ENCODE measurements around the gene TMEM39A. TPM values are rescaled to one million over a fixed set of nuclear protein-coding genes. Genes with fewer than 3 reads are reported as not detected.
A peak's percentile ranks its signal among the peaks of the same experiment; 100 is the strongest.

TMEM39A gene
- polyA plus RNA-seq, 3 donors = 9.6 to 12.2 (median 11.6) TPM

DNA sequence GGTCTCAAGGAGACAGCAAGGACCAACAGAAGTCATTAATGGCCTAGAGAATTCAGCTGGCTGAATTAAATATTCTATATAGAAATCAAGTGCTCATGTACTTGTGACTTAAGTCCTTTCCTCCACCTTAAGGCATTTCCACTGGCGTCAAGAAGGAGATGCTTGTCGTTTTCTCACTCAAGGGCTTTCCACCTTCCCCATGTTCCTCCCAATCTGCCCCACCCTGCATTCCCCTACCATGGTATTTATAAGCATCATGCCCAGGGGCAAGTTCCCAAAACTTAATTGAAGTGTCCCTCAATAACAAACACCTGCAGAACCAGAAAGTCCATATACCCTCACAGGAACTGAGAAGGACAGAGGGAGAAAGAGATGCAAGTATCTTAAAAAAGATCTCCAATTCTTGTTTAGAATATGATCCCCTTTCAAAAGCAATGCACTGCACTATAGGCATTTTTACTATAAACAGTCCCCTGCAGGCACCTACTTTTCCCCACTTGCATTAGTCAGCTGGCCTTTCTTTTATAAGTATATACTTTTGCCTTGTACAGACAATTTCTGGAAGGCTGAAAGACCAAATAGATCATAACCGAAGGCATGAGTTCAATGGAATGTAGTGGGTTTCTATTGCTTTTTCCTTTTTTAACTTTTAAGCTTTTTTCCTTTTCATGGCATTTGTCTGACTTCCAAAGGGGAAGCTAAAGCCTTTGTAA is 29.6 kb downstream of the TMEM39A start:
- peak overlapping the region in 2 of 7 donors; percentile 0 to 66 for H3K27ac Mint-ChIP-seq
- TF ChIP-seq, protein P1, sequence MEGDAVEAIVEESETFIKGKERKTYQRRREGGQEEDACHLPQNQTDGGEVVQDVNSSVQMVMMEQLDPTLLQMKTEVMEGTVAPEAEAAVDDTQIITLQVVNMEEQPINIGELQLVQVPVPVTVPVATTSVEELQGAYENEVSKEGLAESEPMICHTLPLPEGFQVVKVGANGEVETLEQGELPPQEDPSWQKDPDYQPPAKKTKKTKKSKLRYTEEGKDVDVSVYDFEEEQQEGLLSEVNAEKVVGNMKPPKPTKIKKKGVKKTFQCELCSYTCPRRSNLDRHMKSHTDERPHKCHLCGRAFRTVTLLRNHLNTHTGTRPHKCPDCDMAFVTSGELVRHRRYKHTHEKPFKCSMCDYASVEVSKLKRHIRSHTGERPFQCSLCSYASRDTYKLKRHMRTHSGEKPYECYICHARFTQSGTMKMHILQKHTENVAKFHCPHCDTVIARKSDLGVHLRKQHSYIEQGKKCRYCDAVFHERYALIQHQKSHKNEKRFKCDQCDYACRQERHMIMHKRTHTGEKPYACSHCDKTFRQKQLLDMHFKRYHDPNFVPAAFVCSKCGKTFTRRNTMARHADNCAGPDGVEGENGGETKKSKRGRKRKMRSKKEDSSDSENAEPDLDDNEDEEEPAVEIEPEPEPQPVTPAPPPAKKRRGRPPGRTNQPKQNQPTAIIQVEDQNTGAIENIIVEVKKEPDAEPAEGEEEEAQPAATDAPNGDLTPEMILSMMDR (IDR thresholded peaks at IDR 0.05) = no peak
- H3K36me3 ChIP-seq (replicated peaks in 1 of 2; ENCODE audit: control insufficient read depth in 1 of 2, insufficient read depth in 2 of 2, low read length in 2 of 2) = peaks cover 93 to 99% of the 10 kb centered on the region in 2 donors
- no peaks in the 10 kb centered on the region for H3K4me1 ChIP-seq (ENCODE audit: control insufficient read depth in 1 of 2, insufficient read depth in 2 of 2, low read length in 2 of 2)
- H3K27me3 ChIP-seq (ENCODE audit: control insufficient read depth in 2 of 2, insufficient read depth in 2 of 2, low read length in 2 of 2) = no peaks in the 10 kb centered on the region
- no peak overlapping the region for H3K4me3 ChIP-seq (replicated peaks in 1 of 3; ENCODE audit: low read depth in 2 of 3, low read length in 3 of 3)
- no peak overlapping the region for H3K27ac ChIP-seq (ENCODE audit: low read depth in 1 of 2, low read length in 2 of 2)
- no peak overlapping the region for H3K4me3 Mint-ChIP-seq
- H3K36me3 Mint-ChIP-seq = peaks cover 90 to 95% of the 10 kb centered on the region in 2 donors
- no peak for DNase-seq
- peaks cover 8 to 19% (median 12%) of the 10 kb centered on the region in 7 donors for H3K9me3 Mint-ChIP-seq
- H2AFZ ChIP-seq (ENCODE audit: insufficient read depth, low read depth, low read length, poor library complexity, severe bottlenecking) = no peak overlapping the region
- no peaks in the 10 kb centered on the region for H4K20me1 ChIP-seq (ENCODE audit: insufficient read depth, low read length)
- intact Hi-C loops (cut with micrococcal nuclease) = no loop called here
- no peak overlapping the region for H3K9ac ChIP-seq (ENCODE audit: insufficient read depth, low read length, poor library complexity, severe bottlenecking)
- H3K9me3 ChIP-seq (replicated peaks in 1 of 2; ENCODE audit: control insufficient read depth in 1 of 2, insufficient read depth in 1 of 2, low read length in 2 of 2) = peaks cover 0 to 23% of the 10 kb centered on the region in 2 donors
- no peaks in the 10 kb centered on the region for H3K4me1 Mint-ChIP-seq
- H3K79me2 ChIP-seq (ENCODE audit: insufficient read depth, low read length) = no peaks in the 10 kb centered on the region
- H3K27me3 Mint-ChIP-seq (ENCODE audit: low read depth in 3 of 3) = peaks cover 0 to 2% (median 0%) of the 10 kb centered on the region in 3 donors
- H3K4me2 ChIP-seq (replicated peaks; ENCODE audit: extremely low read depth, low read length, poor library complexity, severe bottlenecking) = no peak overlapping the region
- 100% methylated on average over 2 of the region's 3 CpGs for WGBS (ENCODE audit: insufficient coverage)

DNA sequence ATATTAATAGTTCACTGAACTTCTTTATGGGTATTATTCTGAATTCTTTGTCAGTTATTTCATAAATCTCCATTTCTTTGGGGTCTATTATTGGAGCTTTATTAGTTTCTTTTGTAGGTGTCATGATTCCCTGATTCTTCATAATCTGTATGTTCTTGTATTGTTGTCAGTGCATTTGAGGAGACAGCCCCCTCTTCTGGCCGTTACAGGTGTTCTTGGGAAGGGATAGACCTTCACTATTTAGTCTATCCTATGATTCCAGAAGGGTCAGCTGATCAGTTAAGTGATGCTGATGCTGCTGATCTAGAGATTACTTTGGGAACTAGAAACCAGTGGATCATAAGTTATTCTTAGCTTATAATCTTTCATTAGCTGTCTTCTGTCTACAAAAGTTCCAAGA is 34.9 kb downstream of the TMEM39A start:
- Histone ChIP-seq H3K4me2 (replicated peaks; ENCODE audit: extremely low read depth, low read length, poor library complexity, severe bottlenecking) (no peak overlapping the region), H3K4me3 (replicated peaks in 1 of 3; ENCODE audit: low read depth in 2 of 3, low read length in 3 of 3) (no peak overlapping the region), H3K9ac (ENCODE audit: insufficient read depth, low read length, poor library complexity, severe bottlenecking) (no peak overlapping the region), H3K9me3 (replicated peaks in 1 of 2; ENCODE audit: control insufficient read depth in 1 of 2, insufficient read depth in 1 of 2, low read length in 2 of 2) (peaks cover 0 to 56% of the 10 kb centered on the region in 2 donors), H3K79me2 (ENCODE audit: insufficient read depth, low read length) (no peaks in the 10 kb centered on the region), H3K4me1 (ENCODE audit: control insufficient read depth in 1 of 2, insufficient read depth in 2 of 2, low read length in 2 of 2) (no peaks in the 10 kb centered on the region), H2AFZ (ENCODE audit: insufficient read depth, low read depth, low read length, poor library complexity, severe bottlenecking) (no peak overlapping the region), H3K36me3 (replicated peaks in 1 of 2; ENCODE audit: control insufficient read depth in 1 of 2, insufficient read depth in 2 of 2, low read length in 2 of 2) (peaks cover 46 to 52% of the 10 kb centered on the region in 2 donors), H4K20me1 (ENCODE audit: insufficient read depth, low read length) (no peaks in the 10 kb centered on the region), H3K27me3 (ENCODE audit: control insufficient read depth in 2 of 2, insufficient read depth in 2 of 2, low read length in 2 of 2) (no peaks in the 10 kb centered on the region), H3K27ac (ENCODE audit: low read depth in 1 of 2, low read length in 2 of 2) (no peak overlapping the region)
- H3K9me3 Mint-ChIP-seq = peaks cover 33 to 52% (median 44%) of the 10 kb centered on the region in 7 donors
- intact Hi-C loops (cut with micrococcal nuclease) = no loop called here
- no peak overlapping the region for H3K4me3 Mint-ChIP-seq
- peaks cover 41 to 55% of the 10 kb centered on the region in 2 donors for H3K36me3 Mint-ChIP-seq
- DNase-seq = no peak
- H3K27me3 Mint-ChIP-seq (ENCODE audit: low read depth in 3 of 3) = peaks cover 0 to 4% (median 0%) of the 10 kb centered on the region in 3 donors
- H3K27ac Mint-ChIP-seq = no peak overlapping the region
- TF ChIP-seq, protein P1 (IDR thresholded peaks at IDR 0.05) = no peak
- WGBS (ENCODE audit: insufficient coverage) = no CpG with 5 or more reads among the region's 1 CpG
- H3K4me1 Mint-ChIP-seq = peaks cover 3% of the 10 kb centered on the region

All from CD14-positive monocyte (primary cell).